Renal cortical epithelial cell (primary cell): ENCODE measurements around the gene HPGDS. TPM values are rescaled to one million over a fixed set of nuclear protein-coding genes. Genes with fewer than 3 reads are reported as not detected.
"Not testable (repeated sequence)": the region's sequence is repeated elsewhere in the genome, so short reads cannot be mapped to it uniquely, and the experiment has no call there.

Source experiments
- DNase-seq: peaks from one replicate; pipeline ENCODE4 v3.0.0-alpha.2; 2011; ENCODE audit warnings: low read depth
- total RNA-seq: library from RNA; depleted of rRNA; stranded (reverse); fragments of >200 nt; gene quantifications from 2 replicates; pipeline ENCODE4 v1.2.3, GENCODE V29; 2014

HPGDS gene
- total RNA-seq, 1 donor from 2014 or later, result not detected

DNA sequence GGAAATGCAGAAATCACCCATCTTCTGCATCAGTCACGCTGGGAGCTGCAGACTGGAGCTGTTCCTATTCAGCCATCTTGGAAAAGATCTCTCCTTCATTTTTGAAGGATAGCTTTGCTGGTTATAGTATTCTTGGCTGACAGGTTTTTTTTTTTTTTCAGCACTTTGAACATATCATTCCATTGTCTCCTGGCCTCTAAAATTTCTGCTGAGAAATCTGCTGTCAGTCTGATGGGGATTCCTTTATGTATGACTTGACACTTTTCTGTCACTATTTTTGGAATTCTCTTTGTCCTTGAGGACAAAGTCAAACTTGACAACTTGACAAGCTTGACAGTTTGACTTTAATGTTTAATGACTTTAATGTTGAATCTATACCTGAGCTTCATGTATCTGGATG lies 16.8 kb downstream of the HPGDS start:
- DNase-seq, result no peak

GRCh38 chr4:94319927-94320326 lies 22.7 kb downstream of the HPGDS start:
- DNase-seq, result not testable (repeated sequence)

GRCh38 chr4:94307231-94307871 lies 35.3 kb downstream of the HPGDS start:
- no peak for DNase-seq

DNA sequence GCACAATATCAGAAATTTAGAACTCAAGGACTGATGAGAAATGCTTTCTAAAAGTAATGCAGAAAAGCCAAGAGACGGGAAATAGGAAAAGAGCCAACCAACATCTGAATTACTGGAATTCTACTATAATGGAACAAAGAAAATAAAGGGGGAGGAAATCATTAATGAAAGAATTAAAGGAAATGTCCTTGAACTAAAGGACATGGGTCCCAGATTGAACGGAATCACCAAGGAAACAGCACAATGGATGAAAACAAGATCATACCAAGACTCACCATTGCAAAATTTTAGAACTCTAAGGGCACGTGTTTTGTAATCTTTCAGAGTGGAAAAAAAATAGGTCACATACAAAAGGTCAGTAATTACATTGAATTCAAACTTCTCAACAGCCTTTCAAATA lies 35.9 kb downstream of the HPGDS start:
- peak; percentile 33 for DNase-seq

- DNase-seq, result peak; percentile 49
These were observed 37.0 kb downstream of the HPGDS start for GRCh38 chr4:94305466-94306225.

DNA sequence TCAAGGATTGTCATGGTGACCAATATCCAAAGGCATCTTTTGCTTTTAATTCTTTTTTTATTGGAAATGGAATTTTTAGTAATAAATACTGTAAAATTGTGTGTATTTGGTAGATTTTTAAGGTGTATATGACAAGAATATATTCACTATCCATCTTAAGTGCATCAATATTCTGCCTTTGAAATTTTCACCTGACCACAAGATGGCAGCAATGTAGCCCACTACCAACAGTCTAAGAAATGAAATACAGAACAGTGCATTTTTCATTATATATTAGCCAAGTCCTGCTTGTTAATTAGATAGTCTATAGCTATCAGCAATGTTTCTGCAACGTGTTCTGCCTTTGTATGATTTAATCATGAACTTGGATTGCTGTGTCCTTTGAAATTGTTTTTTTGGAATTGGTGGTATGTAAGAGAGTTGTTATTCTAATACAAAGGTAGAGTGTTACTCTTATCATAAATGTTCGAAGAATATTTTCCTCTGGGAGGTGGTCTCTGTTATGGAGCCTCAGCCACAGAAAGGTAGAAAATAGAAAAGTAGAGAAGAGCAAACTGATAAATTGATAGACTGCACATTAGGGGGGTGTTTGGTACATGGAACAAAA lies 38.2 kb downstream of the HPGDS start:
- peak; percentile 50 for DNase-seq

DNA sequence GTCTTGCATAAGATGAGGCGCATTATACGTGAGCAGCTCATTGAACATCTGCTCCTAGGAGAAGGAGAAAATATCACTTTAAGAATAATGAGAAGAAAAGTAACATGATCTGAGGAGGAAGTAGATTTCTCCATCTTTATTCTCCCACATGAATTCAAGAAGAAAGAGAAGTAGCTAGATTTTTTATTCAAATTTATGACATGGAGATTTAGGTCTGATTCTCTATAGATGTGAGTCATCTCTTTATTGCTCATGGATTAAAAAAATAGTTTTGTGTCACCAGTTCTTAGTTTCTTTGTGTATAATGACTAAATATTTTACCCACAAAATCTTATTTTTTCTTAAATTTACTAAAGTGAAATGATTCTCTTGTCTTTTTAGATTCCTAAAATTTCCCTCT lies 40.4 kb downstream of the HPGDS start:
- DNase-seq, result no peak

DNA sequence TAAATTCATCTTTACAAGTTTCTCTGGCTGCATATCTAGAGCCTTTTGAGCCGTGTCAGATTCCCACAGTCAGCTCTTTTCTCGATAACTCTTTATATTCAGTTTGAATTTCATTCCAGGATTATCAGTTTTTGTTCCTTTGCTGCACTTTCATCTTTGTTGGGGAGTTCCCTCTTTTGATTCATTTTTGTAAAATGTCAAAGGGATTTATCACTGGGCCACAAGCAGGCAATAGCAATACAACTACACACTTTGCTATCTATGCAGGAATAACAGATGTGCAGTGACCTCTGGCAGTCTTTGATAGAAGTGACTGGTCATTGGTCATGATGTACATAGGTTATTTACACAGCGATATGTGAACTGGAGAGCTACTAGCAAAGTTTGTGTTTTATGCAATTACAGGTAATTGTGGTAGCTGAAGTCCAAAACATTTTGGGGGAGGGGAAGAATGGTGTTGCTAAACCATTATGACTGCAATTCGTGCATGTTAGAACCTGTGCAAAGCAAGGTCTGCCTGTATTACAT lies 43.8 kb downstream of the HPGDS start:
- no peak for DNase-seq

GRCh38 chr4:94295473-94295872 lies 47.2 kb downstream of the HPGDS start:
- not testable (repeated sequence) for DNase-seq

GRCh38 chr4:94293981-94294380 lies 48.7 kb downstream of the HPGDS start:
- DNase-seq, result not testable (repeated sequence)

DNA sequence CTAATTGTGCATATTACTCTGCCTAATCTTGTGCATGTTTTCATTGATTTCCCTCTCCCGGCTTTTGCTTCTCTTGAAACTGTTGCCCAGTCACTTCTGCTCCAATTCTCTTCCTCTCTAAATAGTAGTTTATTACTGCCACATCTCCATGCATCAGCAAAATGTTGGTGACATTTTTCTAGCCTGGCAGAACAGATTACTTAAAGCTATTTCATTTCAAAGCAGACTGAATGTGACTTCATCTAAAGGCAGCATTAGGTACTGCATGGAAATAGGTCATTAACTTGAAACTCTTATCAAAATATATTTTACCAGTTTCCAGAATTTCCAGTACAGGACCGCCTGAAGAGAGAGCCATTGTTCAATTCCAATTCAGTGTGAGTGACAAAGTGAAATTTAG lies 52.4 kb downstream of the HPGDS start:
- no peak for DNase-seq

DNA sequence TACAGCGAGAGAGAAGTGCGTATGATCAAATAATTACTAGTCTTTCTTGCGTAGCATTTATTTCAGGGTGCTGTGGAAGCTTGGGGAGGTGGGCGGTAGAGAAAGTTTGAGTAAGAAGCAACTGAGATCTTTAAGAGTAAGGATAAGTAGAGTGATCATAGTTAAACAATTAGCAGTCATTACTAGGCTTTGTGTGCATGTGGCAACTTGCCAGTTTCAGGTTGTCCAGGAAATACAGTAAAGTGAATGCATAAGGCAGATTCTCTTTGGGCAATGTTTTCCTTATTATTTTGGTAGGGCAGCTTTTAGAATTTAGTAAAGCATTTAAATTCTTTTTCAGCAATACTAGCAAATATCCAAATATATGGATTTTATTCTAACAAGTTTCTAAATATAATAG lies 57.0 kb downstream of the HPGDS start:
- DNase-seq, result no peak

- DNase-seq, result no peak
These were observed 57.7 kb downstream of the HPGDS start for GRCh38 chr4:94284889-94285288.

GRCh38 chr4:94278781-94279180 lies 63.9 kb downstream of the HPGDS start:
- DNase-seq, result no peak

GRCh38 chr4:94277534-94277933 lies 65.1 kb downstream of the HPGDS start:
- no peak for DNase-seq

DNA sequence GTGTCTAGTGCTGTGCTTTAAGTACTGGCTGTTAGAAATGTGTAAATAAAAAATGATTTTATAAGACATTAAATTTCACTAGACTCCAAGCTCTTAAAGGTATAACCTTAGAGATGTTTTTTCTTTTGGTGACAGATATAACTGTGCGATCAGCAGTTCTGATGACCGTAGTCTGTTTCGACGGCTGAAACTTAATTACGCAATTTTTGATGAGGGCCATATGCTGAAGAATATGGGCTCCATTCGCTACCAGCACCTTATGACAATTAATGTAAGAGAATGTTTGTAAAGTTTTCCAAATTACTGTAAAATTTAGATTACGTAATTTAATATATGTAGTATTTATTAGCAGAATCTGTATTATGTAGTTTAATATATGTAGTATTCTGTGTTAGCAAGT lies 66.4 kb downstream of the HPGDS start:
- DNase-seq, result no peak

DNA sequence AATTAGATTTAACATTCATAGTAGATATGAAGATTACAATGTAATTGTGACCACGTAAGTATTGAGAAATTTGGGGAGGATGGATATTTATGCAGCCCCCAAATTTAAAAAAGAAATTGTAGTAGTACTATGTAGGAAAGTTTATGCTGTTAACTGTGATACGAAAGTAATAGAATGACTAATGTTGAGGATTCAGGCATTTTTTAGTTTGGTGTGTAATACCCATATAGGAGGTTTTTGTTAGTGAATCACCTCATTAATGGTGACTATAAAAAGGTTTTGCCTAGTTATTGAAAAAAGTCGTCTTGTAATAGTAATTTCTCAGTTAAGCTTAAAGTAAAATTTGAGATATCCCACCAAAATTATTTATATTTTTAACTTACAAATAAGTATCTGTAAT lies 67.7 kb downstream of the HPGDS start:
- no peak for DNase-seq

GRCh38 chr4:94271248-94271647 lies 71.4 kb downstream of the HPGDS start:
- no peak for DNase-seq

- DNase-seq, result no peak
These were observed 75.6 kb downstream of the HPGDS start for GRCh38 chr4:94267037-94267436.

DNA sequence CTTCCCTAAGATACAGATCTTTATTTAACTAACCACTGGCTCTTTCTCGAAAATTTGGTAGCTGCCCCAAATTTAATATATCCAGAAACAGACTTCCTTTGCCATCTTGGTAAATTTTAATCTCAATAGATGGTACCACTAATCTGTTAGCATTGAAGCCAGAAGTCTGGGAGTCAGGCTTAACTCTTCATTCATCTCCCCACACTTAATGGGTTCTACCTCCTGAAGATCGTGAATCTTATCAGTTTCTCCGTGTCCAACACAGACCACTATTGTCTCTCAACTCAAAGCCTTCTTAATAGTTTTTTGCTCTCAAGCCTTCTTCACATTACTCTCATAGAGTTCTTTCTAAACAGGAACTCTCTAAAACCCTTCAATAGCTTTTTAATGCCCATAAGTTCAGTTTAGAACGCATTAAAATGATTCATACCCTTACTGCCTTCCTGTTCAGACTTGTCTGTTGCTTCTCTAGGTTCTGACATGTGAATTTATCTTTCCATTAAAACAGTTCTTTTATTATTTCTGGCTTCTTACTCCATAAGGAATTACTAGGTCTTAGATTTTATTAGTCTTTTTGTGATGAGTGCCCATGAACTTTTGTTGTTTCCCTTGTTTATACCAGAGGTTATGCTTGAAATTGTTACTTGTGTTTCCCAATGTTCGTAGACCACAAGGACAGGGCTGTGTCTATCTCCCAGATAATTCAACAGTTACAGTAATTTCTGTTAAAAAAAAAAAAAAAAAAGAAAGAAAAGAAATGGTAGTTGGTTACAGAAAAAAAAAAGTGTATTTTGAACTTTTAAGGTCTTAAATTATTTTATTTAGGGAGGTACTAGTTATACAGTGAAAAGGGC lies 80.2 kb downstream of the HPGDS start:
- DNase-seq, result no peak

DNA sequence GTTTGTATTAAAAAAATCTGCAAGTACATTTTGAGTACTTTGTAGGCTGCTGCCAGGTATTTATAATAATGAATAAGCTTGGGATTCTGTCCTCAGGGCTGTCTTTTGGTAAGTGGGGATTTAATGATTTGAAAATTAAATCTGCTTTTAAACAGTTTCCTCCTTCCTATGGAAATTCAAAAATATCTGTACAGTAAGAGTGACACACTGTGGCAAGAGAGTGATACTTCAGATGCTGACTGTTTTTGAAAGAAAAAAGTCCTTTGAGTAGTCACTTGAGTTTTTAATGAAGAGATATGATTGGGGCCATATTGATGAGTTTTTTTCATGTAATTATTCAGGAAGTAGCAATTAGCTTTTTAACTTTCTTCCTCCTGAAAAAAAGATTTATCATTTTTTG lies 85.8 kb downstream of the HPGDS start:
- no peak for DNase-seq
